Caco-2 (cell line): Measurements from ENCODE around the gene SLC26A1. TPM values are rescaled to one million over a fixed set of nuclear protein-coding genes. Genes with fewer than 3 reads are reported as not detected.

ENCODE experiments used
- BruUV-seq: library from RNA; stranded (reverse); fragments of 400-500 nt; replicated peaks from 2 replicates; lab custom pipeline; 2021; lab: Mats Ljungman, UMichigan
- CTCF ChIA-PET: fragments of 300-600 bp; sonication (Branson Sonifier 250); formaldehyde crosslinking; loops from one replicate; lab custom pipeline; 2022; ENCODE audit warnings: antibody characterized with exemption; lab: Charles Lee
- POLR2A ChIA-PET: fragments of 300-600 bp; sonication (Branson Sonifier 250); formaldehyde crosslinking; loops from one replicate; lab custom pipeline; 2022; ENCODE audit warnings: antibody characterized with exemption; lab: Charles Lee
- DNase-seq, 2 experiments: peaks; one replicate each; pipeline versions ENCODE4 v3.0.0 to v3.0.0-alpha.2; 2020 to 2022
- H3K27me3 ChIP-seq: replicated peaks from 2 replicates; pipeline ENCODE4 v1.6.0; 2011; ENCODE audit warnings: low read length; ENCODE audit not compliant: control insufficient read depth, insufficient read depth
- H3K36me3 ChIP-seq: 2 replicates; pipeline ENCODE4 v1.5.1; 2011; ENCODE audit warnings: low read length; ENCODE audit not compliant: control insufficient read depth, insufficient read depth
- H3K4me1 ChIP-seq: fragments of 250-450 bp; sonication (Bioruptor Pico); 2 replicates; pipeline ENCODE4 v1.5.1; 2020; ENCODE audit warnings: mild to moderate bottlenecking
- H3K4me3 ChIP-seq: 2 replicates; pipeline ENCODE4 v1.5.1; 2011; ENCODE audit warnings: low read depth, mild to moderate bottlenecking, control low read depth, low read length
- H3K9me3 ChIP-seq: fragments of 250-450 bp; sonication (Bioruptor Pico); 2 replicates; pipeline ENCODE4 v1.5.1; 2020; ENCODE audit warnings: mild to moderate bottlenecking, moderate library complexity
- H3K27ac Mint-ChIP-seq: one replicate; pipeline ENCODE4 v1.8.0; 2022; ENCODE audit warnings: mixed read lengths; ENCODE audit not compliant: unreplicated experiment
- H3K27me3 Mint-ChIP-seq: one replicate; pipeline ENCODE4 v1.8.0; 2022; ENCODE audit warnings: mixed read lengths; ENCODE audit not compliant: insufficient read depth, unreplicated experiment
- H3K36me3 Mint-ChIP-seq: one replicate; pipeline ENCODE4 v1.8.0; 2022; ENCODE audit warnings: mild to moderate bottlenecking, mixed read lengths; ENCODE audit not compliant: insufficient read depth, unreplicated experiment
- H3K4me1 Mint-ChIP-seq: one replicate; pipeline ENCODE4 v1.8.0; 2022; ENCODE audit warnings: low read depth, mixed read lengths; ENCODE audit not compliant: unreplicated experiment
- H3K4me3 Mint-ChIP-seq: one replicate; pipeline ENCODE4 v1.8.0; 2022; ENCODE audit warnings: mild to moderate bottlenecking, moderate library complexity, mixed read lengths; ENCODE audit not compliant: unreplicated experiment
- H3K9me3 Mint-ChIP-seq: one replicate; pipeline ENCODE4 v1.8.0; 2022; ENCODE audit warnings: mixed read lengths; ENCODE audit not compliant: unreplicated experiment
- intact Hi-C: fragments of 100-400 bp; cut with micrococcal nuclease; formaldehyde crosslinking; loops from one replicate; pipeline ENCODE4 v1.10.0; 2022; ENCODE audit not compliant: unreplicated experiment
- total RNA-seq: library from RNA; stranded (reverse); gene quantifications from 2 replicates; pipeline ENCODE4 v1.2.3, GENCODE V29; 2022
- TF ChIP-seq, protein P1 (sequence below), 2 experiments: fragments of 200-600 bp in 1 of 2; IDR thresholded peaks; 1 replicate in 1 of 2; 2 replicates in 1 of 2; pipeline versions ENCODE4 v1.5.1 to v1.8.0; 2011 to 2022; ENCODE audit warnings: antibody characterized with exemption in 1 of 2, control low read depth in 1 of 2, inconsistent platforms in 1 of 2, low read depth in 1 of 2, low read length in 1 of 2, mild to moderate bottlenecking in 1 of 2, moderate library complexity in 1 of 2; ENCODE audit not compliant: insufficient read depth in 1 of 2, severe bottlenecking in 1 of 2, unreplicated experiment in 1 of 2

SLC26A1 gene
- total RNA-seq, 1 experiment from 2014 or later, result 9.6 TPM

DNA sequence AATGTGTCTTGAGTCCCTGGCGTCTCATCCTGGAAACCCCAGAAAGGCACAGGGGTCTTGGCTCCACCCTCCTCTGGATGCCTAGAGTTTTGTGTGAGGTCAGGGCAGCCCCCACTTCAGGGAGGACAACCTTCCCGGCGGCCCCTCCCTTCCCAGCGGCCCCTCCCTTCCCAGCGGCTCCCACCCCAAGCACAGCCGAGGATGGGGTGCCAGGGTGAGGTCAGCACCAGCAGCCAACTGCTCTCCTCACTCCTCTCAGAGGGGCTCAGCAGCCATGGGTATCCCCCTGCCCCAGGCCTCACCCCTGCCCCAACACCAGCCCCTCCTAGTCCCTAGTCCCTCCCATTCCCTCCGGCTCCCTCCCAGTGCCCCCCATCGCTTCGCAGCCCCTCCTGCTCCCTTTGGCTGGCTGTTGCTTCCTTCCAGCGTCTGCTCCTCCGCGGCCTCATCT, 37.2 kb downstream of the SLC26A1 start:
- no peaks in the 10 kb centered on the region for H3K9me3 ChIP-seq
- H3K27ac Mint-ChIP-seq, result no peak overlapping the region
- no peaks in the 10 kb centered on the region for H3K27me3 ChIP-seq
- H3K4me3 ChIP-seq, result no peak overlapping the region
- POLR2A ChIA-PET, result no interaction called here
- TF ChIP-seq, protein P1, sequence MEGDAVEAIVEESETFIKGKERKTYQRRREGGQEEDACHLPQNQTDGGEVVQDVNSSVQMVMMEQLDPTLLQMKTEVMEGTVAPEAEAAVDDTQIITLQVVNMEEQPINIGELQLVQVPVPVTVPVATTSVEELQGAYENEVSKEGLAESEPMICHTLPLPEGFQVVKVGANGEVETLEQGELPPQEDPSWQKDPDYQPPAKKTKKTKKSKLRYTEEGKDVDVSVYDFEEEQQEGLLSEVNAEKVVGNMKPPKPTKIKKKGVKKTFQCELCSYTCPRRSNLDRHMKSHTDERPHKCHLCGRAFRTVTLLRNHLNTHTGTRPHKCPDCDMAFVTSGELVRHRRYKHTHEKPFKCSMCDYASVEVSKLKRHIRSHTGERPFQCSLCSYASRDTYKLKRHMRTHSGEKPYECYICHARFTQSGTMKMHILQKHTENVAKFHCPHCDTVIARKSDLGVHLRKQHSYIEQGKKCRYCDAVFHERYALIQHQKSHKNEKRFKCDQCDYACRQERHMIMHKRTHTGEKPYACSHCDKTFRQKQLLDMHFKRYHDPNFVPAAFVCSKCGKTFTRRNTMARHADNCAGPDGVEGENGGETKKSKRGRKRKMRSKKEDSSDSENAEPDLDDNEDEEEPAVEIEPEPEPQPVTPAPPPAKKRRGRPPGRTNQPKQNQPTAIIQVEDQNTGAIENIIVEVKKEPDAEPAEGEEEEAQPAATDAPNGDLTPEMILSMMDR (IDR thresholded peaks at IDR 0.05; ENCODE audit: insufficient read depth in 1 of 2, low read depth in 1 of 2, low read length in 1 of 2, severe bottlenecking in 1 of 2, unreplicated experiment in 1 of 2), result no peak
- DNase-seq, result peak in 1 of 2 experiments; percentile 28
- intact Hi-C loops, result no loop called here
- no peak overlapping the region for H3K4me3 Mint-ChIP-seq
- BruUV-seq, result no TSS peak
- H3K27me3 Mint-ChIP-seq, result no peaks in the 10 kb centered on the region
- H3K4me1 Mint-ChIP-seq, result no peaks in the 10 kb centered on the region
- no peaks in the 10 kb centered on the region for H3K36me3 ChIP-seq
- CTCF ChIA-PET, result no interaction called here
- no peaks in the 10 kb centered on the region for H3K9me3 Mint-ChIP-seq
- peaks cover 25% of the 10 kb centered on the region for H3K36me3 Mint-ChIP-seq
- H3K4me1 ChIP-seq, result no peaks in the 10 kb centered on the region

DNA sequence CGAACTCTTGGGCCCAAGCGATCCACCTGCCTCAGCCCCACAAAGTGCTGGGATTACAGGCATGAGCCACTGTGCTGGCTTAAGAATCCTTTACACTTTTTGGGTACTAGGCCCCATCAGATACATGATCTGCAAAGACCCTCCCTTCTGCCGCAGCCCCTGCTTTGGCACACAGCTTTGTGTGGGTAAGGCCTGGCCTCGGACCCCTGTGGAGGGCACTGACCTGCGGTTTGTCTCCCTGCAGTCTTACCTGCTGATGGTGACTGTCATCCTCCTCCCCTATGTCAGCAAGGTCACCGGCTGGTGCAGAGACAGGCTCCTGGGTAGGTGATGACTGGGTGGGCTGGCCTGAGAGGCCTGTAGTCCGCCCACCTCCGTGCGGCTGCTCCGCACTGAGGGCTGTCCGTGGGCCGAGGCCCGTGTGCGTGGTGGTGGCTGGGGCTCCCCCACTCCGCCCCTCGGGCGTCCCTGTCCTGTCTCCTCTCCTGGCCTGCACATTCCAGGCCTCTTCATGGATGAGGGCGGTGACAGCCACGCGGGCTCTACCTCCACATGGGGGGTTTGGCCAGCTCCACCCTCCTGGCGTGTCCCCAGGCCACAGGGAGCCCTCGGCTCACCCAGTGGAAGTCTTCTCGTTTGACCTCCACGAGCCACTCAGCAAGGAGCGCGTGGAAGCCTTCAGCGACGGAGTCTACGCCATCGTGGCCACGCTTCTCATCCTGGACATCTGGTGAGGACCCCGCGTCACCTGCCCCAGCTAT, 37.9 kb downstream of the SLC26A1 start:
- Histone ChIP-seq H3K4me3 (no peak overlapping the region), H3K4me1 (no peaks in the 10 kb centered on the region), H3K36me3 (no peaks in the 10 kb centered on the region), H3K27me3 (no peaks in the 10 kb centered on the region), H3K9me3 (no peaks in the 10 kb centered on the region)
- Mint-ChIP-seq H3K27me3 (no peaks in the 10 kb centered on the region), H3K36me3 (peaks cover 19% of the 10 kb centered on the region), H3K4me1 (no peaks in the 10 kb centered on the region), H3K4me3 (no peak overlapping the region), H3K9me3 (no peaks in the 10 kb centered on the region), H3K27ac (no peak overlapping the region)
- peak in 1 of 2 experiments; percentile 29 for DNase-seq
- CTCF ChIA-PET, result no interaction called here
- POLR2A ChIA-PET, result no interaction called here
- intact Hi-C loops, result no loop called here
- TF ChIP-seq, protein P1 (IDR thresholded peaks at IDR 0.05; ENCODE audit: insufficient read depth in 1 of 2, low read depth in 1 of 2, low read length in 1 of 2, severe bottlenecking in 1 of 2, unreplicated experiment in 1 of 2), result no peak
- BruUV-seq, result no TSS peak

DNA sequence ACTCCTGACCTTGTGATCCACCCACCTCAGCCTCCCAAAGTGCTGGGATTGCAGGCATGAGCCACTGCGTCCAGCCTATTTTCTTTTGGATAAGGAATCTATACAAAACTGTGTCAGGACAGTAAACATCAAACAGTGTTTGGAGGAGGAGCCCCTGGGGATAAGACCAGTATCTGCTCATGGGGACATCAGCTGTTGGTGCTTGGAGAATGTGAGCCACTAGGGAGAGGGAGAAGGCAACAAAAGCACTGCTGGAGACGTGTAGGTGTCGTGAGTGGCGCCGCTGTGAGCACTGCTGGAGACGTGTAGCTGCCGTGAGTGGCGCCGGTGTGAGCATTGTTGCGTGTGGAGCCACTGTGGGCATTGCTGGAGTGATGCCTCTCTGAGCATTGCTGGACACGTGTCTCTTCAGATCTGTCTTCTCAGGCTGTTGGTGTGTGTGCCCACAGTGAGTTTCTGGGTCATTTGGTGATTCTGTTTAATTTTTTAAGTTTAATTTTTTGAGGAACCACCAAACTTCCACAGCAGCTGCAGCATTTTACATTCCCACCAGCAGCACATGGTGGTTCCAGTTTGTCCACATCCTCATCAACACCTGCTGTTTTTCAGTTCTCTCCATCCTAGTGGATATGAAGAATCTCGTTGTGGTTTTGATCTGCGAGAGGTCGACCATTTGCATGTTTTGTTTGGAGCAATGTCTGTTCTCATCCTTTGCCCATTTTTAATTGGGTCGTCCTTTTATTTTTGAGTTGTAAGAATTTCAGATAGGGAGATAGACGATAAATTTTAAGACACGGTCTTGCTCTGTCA, 38.8 kb downstream of the SLC26A1 start:
- no peaks in the 10 kb centered on the region for H3K27me3 Mint-ChIP-seq
- H3K4me3 ChIP-seq, result no peak overlapping the region
- H3K4me1 Mint-ChIP-seq, result no peaks in the 10 kb centered on the region
- POLR2A ChIA-PET, result no interaction called here
- H3K27ac Mint-ChIP-seq, result no peak overlapping the region
- intact Hi-C loops, result no loop called here
- CTCF ChIA-PET, result no interaction called here
- no peaks in the 10 kb centered on the region for H3K9me3 Mint-ChIP-seq
- H3K27me3 ChIP-seq, result no peaks in the 10 kb centered on the region
- H3K36me3 ChIP-seq, result no peaks in the 10 kb centered on the region
- no TSS peak for BruUV-seq
- H3K4me3 Mint-ChIP-seq, result no peak overlapping the region
- DNase-seq, result no peak
- H3K36me3 Mint-ChIP-seq, result peaks cover 13% of the 10 kb centered on the region
- no peaks in the 10 kb centered on the region for H3K9me3 ChIP-seq
- TF ChIP-seq, protein P1 (IDR thresholded peaks at IDR 0.05; ENCODE audit: insufficient read depth in 1 of 2, low read depth in 1 of 2, low read length in 1 of 2, severe bottlenecking in 1 of 2, unreplicated experiment in 1 of 2), result no peak
- H3K4me1 ChIP-seq, result no peaks in the 10 kb centered on the region
